AG09319 (cell line): Measurements from ENCODE around the gene TXK.
A peak's percentile ranks its signal among the peaks of the same experiment; 100 is the strongest.

Experiments
- DNase-seq: peaks from one replicate; pipeline ENCODE4 v3.0.0-alpha.2; 2010; ENCODE audit warnings: low read depth; ENCODE audit errors: extremely low read depth
- CTCF ChIP-seq: IDR thresholded peaks from 2 replicates; pipeline ENCODE4 v1.5.1; 2011; ENCODE audit warnings: low read depth, mild to moderate bottlenecking, inconsistent platforms, low read length, moderate library complexity

The TXK gene

GRCh38 chr4:48118081-48118480, 16.0 kb downstream of the TXK start:
- DNase-seq: no peak
- no peak for TF ChIP-seq CTCF

GRCh38 chr4:48116582-48116981, 17.5 kb downstream of the TXK start:
- TF ChIP-seq CTCF: no peak
- no peak for DNase-seq

- TF ChIP-seq CTCF: no peak
- DNase-seq: no peak
Observed at GRCh38 chr4:48114412-48114811, 19.6 kb downstream of the TXK start.

GRCh38 chr4:48112017-48112667, 21.9 kb downstream of the TXK start:
- TF ChIP-seq CTCF: no peak
- DNase-seq: no peak

GRCh38 chr4:48110452-48110978, 23.5 kb downstream of the TXK start:
- TF ChIP-seq CTCF: no peak
- no peak for DNase-seq

GRCh38 chr4:48109413-48110263, 24.4 kb downstream of the TXK start:
- DNase-seq: no peak

More at GRCh38 chr4:48109413-48110263, 24.4 kb downstream of the TXK start:
- peak; percentile 47 for TF ChIP-seq CTCF
